Cortex of kidney (tissue), 1 donor: Measurements from ENCODE around the gene KCTD2.

ENCODE experiments used
- DNase-seq: peaks from one replicate; lab custom pipeline; 2025; lab: John Stamatoyannopoulos, UW

KCTD2 gene

DNA sequence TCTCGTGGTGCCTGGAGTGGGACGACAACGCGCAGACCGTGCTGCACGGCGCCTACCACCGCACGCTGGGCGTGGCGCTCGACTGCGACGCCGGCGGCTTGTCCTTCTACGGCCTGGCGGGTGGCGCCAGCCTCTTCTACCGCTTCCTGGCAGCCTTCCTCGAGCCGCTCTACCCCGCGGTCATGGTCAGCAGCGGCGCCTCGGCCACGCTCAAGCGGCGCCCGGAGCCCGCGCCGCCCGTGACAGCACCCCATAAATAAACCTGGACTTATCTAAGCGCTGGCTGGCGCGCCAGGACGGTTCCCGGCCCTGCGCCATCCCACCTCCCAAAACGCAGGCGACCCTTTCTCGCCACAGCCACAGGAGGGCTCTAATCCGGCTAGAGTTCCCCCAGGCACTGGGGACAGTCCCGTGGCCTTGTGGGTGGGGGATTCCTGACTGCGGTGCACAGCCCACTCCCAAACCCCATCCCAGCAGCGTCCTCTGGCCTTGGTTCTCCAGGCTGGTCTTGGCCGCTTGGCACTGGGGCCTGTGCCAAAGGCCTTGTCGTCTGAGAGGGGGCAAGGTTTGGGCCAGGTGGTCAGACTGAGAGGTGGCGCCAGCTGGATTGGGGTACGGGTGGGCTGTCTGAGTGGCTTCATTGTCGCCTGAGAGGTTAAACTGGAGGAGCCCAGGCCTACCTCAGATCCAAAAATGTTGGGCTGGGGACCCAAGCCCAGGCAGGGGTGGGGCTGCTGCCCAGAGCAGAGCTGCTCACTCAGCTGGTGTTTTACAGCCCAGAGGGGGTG lies 30.7 kb downstream of the KCTD2 start:
- DNase-seq = no peak

DNA sequence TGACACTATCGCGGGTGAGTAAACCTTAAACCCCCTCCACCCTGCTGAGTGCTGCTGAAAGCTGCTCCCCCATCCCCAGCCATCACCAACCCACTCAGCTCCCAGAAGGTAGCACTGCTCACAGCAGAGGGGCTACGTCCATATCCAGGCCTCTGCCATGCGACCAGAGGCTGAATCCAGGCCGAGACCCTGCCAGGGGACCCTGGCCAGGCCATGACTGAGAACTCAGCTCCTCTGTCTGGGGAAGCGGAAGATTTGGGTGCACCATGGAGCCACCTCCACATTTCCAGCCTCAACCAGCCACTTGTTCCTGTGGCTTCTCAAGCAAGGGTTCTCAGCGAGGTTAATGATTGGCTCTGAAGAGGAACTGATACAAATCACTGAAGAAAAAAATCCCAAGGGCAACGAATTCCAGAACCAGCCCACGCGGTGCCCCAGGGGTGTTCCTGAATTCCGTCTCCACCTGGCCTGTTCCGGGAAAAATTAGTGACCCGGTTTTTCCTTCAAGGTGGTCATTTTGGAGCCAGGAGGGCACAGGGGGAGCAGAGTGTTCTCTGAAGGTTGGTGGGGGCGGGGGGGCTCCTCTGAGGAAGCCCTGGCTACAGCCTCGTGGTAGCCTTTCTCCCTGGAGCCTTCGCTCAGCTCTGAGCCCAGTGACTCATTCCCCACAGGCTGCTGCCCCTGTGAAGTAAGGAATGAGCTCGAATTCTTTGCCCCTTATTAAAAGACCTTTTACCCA lies 31.4 kb downstream of the KCTD2 start:
- no peak for DNase-seq

- DNase-seq = no peak
Observed at GRCh38 chr17:75079023-75079373, 32.0 kb downstream of the KCTD2 start.

- no peak for DNase-seq
Observed at GRCh38 chr17:75081611-75082540, 34.9 kb downstream of the KCTD2 start.

DNA sequence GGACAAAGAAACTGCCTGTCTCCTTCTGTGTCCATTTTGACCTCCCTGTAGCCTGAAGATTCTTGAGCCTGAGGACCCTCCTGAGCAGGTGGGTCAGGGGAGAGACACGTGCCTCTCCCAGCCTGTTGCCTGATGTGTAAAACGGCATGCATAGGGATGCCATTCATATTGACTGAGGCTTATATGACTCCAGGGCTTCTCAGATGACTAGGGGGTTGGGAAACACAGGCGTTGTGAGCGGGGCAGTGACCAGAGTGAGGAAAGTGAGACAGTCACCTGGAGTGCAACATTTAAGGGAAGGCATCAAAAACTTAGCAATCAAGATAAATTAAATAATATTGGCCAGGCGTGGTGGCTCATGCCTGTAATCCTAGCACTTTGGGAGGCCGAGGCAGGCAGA lies 35.7 kb downstream of the KCTD2 start:
- DNase-seq = no peak

- DNase-seq = no peak
Observed at GRCh38 chr17:75084039-75084660, 37.1 kb downstream of the KCTD2 start.

GRCh38 chr17:75086496-75087181 lies 39.6 kb downstream of the KCTD2 start:
- DNase-seq = no peak

GRCh38 chr17:75087182-75087557 lies 40.1 kb downstream of the KCTD2 start:
- no peak for DNase-seq

DNA sequence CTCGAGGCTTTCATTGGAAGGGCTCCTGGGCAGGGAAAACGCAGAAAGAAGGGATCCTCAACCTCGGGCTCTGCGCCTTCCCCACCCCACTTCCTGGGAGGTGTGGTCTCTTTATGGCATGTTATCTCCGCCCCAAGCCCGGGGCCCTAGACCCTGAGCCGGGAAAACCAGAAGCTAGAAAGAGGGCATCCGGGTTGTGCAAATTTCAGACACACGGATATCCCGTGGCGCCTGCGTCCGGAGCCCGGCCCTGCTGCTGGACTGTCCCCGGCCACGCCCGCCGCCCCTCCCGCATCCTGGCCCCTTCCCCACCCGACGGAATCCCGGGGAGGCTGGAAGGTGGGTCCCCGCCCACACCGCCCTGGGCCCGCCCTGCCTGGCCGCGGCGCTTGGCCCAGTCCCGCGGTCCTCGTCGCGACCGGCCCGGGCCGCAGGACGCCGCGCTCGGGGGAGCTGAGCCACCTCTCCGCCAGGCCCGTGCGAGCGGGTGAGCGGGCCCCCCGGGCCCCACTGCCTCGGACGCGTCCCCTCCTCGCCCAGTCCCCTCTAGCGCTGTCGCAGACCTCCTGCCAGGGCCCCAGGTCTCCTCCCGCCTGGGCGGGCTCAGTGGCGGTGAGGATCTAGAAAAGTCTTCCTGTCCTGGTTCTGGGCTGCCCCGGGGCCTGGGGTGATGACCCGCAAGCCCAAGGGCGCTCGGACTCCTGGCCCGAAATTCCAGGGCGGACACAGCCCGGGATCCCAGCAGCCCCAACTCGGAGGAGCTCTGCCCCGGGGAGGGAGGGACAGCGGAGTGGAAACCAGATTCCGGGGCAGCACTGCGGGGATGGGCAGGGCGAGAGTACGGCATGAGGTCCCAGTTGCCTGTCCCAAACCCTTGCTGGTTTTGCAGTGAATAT lies 40.8 kb downstream of the KCTD2 start, which contains the start of gene SLC16A5:
TSS of gene SLC16A5 (plus strand) at position 397 of the 896 bp plus-strand sequence. CDS start 5,683 bp downstream, outside the sequence.
- DNase-seq = no peak

DNA sequence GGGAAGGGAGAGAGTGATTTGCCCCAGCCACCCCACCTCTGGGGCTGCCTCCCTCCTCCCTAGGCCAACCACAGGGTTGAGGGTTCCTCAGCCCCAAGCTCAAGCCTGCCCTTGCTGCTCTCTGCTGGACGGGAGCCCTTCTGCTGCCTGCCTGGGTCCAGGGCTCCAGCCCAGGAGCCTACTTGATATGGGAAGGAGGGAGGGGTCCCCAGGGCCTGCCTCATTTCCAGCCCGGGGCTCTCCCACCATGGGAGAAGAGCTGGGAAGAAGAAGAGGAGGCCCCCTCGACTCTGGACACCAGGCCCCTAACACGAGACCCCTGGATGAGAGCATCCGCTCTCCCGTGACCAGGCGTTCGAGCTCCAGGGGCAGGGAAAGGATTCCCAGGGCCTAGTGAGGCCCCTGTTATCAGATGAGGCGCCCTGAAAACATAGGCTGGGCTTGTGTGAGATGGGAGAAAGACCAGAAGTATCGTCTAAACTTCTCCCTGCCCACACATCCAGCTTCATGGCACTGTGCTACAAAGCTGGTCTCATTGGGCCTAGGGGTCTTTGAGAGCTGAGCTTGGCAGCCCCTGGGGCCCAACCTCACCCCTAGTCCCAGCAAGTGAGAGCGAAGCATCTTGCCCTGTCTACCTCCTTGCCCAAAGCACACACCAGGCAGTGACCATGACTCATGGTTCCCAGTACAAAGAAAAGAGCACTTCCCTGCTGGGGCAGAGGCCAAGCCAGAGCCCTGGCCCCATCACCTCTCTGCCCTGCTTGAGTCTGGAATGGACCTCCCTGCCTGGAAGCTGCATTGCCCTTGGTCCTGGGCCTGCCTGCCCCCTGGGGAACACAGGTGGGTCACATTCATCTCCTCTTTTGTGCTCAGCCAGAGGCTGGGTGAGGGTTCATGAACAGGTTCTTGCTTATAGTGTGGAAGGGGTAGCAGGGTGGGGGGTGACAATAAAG lies 41.7 kb downstream of the KCTD2 start:
- DNase-seq = no peak

DNA sequence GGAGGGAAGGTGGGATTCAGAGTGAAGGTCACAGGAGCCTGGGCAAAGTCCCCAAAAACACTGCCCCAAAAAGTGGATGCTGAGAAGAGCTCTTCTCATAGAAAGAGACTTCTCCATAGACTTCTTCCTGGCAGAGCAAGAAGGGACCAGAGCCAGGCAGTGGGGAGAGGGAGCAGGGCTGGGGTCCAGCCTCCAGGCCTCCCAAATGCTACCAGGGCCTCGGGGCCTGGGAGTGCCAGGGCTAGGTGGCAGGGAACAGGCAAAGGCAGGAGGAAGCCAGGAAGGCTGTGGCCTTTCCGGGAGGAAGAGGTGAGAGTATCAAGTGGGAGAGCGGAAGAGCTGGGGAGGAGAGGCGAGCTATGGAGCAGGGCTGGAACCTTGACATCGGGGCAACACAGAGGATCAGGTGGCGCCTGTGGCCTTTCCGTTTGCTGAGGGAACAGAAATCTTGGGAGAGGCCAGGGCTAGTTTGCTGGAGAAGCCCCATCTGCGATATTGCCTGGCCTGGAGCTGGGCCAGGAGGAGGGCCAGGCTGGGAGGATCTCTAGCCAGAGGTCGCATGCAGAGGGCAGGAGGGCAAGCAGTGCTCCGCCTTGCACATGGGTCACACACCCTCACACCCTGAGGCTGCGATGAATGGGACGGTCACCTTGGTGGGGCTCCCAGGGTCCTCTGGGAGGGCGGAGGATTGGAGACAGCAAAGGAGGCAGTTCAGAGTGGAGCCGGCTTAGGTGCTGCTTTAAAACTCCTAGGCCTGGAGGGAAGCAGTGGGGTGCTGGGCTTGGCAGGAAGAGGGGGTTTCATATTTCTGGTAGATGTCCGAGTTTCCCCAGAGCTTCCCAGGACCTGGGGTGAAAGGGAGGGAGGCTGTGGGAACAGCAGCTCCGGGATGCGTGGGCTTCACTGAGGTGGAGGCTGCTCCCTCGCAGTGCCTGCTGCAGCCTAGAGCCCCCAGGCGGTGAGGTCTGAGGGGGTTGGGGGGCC lies 44.1 kb downstream of the KCTD2 start:
- DNase-seq = no peak

DNA sequence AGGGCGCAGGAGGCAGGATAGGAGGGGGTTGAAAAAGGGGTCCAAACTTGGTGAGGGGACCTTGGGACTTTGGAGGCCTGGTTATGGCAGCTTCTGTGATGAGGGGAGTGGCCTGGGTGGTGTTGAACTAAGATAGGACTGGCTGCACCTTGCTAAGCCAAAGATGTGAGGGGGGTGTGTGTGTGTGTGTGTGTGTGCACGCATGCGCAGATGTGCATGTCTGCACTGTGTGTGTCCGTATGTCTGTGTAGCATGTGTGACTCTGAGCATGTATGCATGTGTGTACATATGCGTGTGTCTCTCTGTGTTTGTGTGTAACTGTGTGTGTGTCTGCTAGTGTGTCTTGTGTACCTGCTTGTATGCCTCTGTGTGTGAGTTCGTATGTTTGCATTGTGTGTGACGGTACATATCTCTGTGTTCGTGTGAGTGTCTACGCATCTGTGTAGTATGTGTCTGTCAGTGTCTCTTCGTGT lies 44.9 kb downstream of the KCTD2 start:
- no peak for DNase-seq

DNA sequence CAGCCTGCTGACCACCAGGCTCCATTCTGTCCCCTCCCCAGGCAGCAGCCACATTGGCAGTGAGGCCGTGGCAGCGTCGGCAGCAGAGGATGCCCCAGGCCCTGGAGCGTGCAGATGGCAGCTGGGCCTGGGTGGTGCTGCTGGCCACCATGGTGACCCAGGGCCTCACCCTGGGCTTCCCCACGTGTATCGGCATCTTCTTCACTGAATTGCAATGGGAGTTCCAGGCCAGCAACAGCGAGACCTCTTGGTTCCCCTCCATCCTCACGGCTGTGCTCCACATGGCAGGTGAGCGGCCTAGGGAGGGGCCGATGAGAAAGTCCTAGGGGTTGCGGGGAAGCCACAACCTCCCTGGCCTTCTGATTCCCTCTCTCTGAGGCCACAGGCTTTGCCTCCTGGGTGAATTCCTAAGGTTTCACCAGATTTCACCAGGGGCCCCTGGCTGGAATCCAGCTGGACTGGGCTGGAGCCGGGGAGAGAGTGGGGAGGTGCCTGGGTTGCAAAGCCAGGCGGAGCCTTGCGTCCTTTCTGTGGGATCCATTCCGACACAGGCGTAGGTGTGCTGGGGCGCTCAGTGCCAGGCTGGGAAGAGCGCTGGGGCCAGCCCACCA lies 46.6 kb downstream of the KCTD2 start:
- no peak for DNase-seq

DNA sequence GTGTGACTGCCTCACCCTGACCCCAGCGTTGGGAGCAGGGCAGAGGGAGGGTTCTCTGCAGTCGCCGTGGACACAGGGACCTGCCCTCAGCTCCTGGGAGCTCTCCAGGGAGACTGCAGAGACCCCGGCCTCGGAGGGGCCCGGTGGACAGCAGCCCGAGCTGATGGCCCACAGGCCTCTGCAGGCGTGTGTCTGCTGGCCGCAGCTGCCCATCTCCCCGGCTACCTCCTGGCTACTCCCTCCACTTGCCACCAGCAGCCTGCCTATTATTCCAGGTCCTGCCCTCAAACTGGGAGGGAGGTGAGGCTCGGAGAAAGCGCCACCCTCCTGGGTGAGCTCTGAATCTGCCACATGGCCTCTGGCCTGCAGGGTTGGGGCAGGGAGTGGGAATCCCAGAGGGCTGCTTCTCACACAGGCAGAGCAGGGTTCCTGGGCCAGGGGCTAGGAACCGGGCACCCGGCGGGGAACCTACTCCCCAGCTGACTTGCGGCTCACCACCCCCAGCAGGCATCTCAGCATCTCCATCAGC lies 47.9 kb downstream of the KCTD2 start:
- no peak for DNase-seq

- no peak for DNase-seq
Observed at GRCh38 chr17:75096082-75096625, 49.1 kb downstream of the KCTD2 start.

DNA sequence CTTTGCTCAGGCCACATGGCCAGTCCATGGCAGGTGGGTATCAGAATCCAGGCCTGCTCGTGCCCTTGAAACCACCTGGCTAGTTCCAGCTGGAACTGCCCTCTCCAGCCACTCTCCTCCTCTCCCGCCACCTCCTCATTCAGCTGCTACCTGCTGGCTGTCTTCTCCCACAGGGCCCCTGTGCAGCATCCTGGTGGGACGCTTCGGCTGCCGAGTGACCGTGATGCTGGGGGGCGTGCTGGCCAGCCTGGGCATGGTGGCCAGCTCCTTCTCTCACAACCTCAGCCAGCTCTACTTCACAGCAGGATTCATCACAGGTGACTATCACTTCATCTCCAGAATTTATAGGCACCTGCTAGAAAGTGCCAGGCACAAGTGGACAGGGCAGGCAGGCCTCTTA lies 50.8 kb downstream of the KCTD2 start:
- DNase-seq = no peak

GRCh38 chr17:75098861-75099260 lies 51.8 kb downstream of the KCTD2 start:
- DNase-seq = no peak
